Measurements from ENCODE around the gene DHX40. TPM values are rescaled to one million over a fixed set of nuclear protein-coding genes. Genes with fewer than 3 reads are reported as not detected.

Gene DHX40, protein sequence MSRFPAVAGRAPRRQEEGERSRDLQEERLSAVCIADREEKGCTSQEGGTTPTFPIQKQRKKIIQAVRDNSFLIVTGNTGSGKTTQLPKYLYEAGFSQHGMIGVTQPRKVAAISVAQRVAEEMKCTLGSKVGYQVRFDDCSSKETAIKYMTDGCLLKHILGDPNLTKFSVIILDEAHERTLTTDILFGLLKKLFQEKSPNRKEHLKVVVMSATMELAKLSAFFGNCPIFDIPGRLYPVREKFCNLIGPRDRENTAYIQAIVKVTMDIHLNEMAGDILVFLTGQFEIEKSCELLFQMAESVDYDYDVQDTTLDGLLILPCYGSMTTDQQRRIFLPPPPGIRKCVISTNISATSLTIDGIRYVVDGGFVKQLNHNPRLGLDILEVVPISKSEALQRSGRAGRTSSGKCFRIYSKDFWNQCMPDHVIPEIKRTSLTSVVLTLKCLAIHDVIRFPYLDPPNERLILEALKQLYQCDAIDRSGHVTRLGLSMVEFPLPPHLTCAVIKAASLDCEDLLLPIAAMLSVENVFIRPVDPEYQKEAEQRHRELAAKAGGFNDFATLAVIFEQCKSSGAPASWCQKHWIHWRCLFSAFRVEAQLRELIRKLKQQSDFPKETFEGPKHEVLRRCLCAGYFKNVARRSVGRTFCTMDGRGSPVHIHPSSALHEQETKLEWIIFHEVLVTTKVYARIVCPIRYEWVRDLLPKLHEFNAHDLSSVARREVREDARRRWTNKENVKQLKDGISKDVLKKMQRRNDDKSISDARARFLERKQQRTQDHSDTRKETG
- 33.8 and 45.5 TPM in 2 replicates for polyA plus RNA-seq (2012; rRNA removed)
- polyA plus RNA-seq (2012; cell fraction: cytosol; rRNA removed) = 56.4 and 58.0 TPM in 2 replicates
- polyA plus RNA-seq (2012; cell fraction: nucleus; rRNA removed) = 14.6 and 42.4 TPM in 2 replicates

GRCh38 chr17:59565171-59565958 lies at the start of gene DHX40:
TSS of gene DHX40 (plus strand) at chr17:59565610. CDS start at chr17:59565672, 62 bp downstream.
- 5% methylated on average over 49 of the region's 62 CpGs for WGBS (ENCODE audit: low lambda C conversion rate)
- H3K4me1 ChIP-seq (ENCODE audit: control insufficient read depth in 1 of 2, insufficient read depth in 2 of 2, low read depth in 1 of 2, low read length in 1 of 2) = peaks cover 0 to 10% of the 10 kb centered on the region in 2 experiments; a peak in 3 of 4 replicates
- peaks cover 39% of the 10 kb centered on the region for H3K79me2 ChIP-seq (ENCODE audit: insufficient read depth)
- peak within 1 kb of the TSS; percentile 88 for H3K9ac ChIP-seq
- H3K36me3 ChIP-seq (replicated peaks in 1 of 2; ENCODE audit: control insufficient read depth in 1 of 2, insufficient read depth in 2 of 2, low read length in 1 of 2) = peaks cover 13% of the 10 kb centered on the region in 2 experiments
- POLR2A ChIA-PET = interaction anchor here (0.6 to 1.6 kb wide), 8 partner anchors 15 to 254 kb away, joined by 3 to 9 read pairs (median 3); partner anchors contain the start of genes CLTC, PTRH2 and VMP1
- peak within 1 kb of the TSS; percentile 84 for H3K4me2 ChIP-seq
- CTCF ChIA-PET = interaction anchor here (0.6 to 2.3 kb wide), 15 partner anchors 10 to 1514 kb away, joined by 3 to 11 read pairs (median 3); no protein-coding TSS in a partner anchor
- H4K20me1 ChIP-seq (ENCODE audit: insufficient read depth) = no peaks in the 10 kb centered on the region; the same call in 1 of the 2 replicates
- no peaks in the 10 kb centered on the region for H3K9me2 ChIP-seq
- peak within 1 kb of the TSS; percentile 96 for H2AFZ ChIP-seq (ENCODE audit: low read depth)
- H3K9me3 ChIP-seq = no peaks in the 10 kb centered on the region
- no peaks in the 10 kb centered on the region for H3K27me3 ChIP-seq (ENCODE audit: insufficient read depth)
- peak within 1 kb of the TSS; percentile 83 to 89 for H3K27ac ChIP-seq (ENCODE audit: low read depth in 2 of 2, low read length in 1 of 2)
- peak; percentile 99 for DNase-seq
- peak within 1 kb of the TSS; percentile 91 to 99 for H3K4me3 ChIP-seq (ENCODE audit: low read depth in 2 of 2, low read length in 1 of 2)
- H3F3A ChIP-seq (replicated peaks; ENCODE audit: insufficient read depth) = peaks cover 7% of the 10 kb centered on the region
- no peak; the same call in 1 of the 2 replicates for TF ChIP-seq SMC3 (IDR thresholded peaks at IDR 0.05; ENCODE audit: low read depth, low read length)
- peak; percentile 55; the same call in 1 of the 2 replicates for TF ChIP-seq RFX5 (IDR thresholded peaks at IDR 0.05; ENCODE audit: low read length)
- peak; percentile 68 for TF ChIP-seq GABPA (IDR thresholded peaks at IDR 0.05; ENCODE audit: low read depth)
- TF ChIP-seq USF1 (IDR thresholded peaks at IDR 0.05; ENCODE audit: borderline replicate concordance, low read depth) = peak; percentile 52; the same call in 1 of the 2 replicates
- TF ChIP-seq JUND (IDR thresholded peaks at IDR 0.05) = no peak
- peak; percentile 88 for TF ChIP-seq CHD2 (IDR thresholded peaks at IDR 0.05; ENCODE audit: low read length, partially characterized antibody)
- peak; percentile 84 for TF ChIP-seq POLR2AphosphoS5 (IDR thresholded peaks at IDR 0.05; ENCODE audit: low read depth, low read length)
- TF ChIP-seq YY1 (IDR thresholded peaks at IDR 0.05; ENCODE audit: low read depth) = no peak
- no peak for TF ChIP-seq CTCF (IDR thresholded peaks at IDR 0.05)
- peak; percentile 100 for TF ChIP-seq MAX (IDR thresholded peaks at IDR 0.05; ENCODE audit: low read depth)
- TF ChIP-seq RCOR1 (IDR thresholded peaks at IDR 0.05; ENCODE audit: low read length) = peak; percentile 39; the same call in 1 of the 2 replicates
- no peak for TF ChIP-seq TEAD4 (IDR thresholded peaks at IDR 0.05; ENCODE audit: borderline replicate concordance, insufficient read depth)
- TF ChIP-seq RXRA (IDR thresholded peaks at IDR 0.05; ENCODE audit: borderline replicate concordance, low read depth) = no peak
- TF ChIP-seq, protein P1, sequence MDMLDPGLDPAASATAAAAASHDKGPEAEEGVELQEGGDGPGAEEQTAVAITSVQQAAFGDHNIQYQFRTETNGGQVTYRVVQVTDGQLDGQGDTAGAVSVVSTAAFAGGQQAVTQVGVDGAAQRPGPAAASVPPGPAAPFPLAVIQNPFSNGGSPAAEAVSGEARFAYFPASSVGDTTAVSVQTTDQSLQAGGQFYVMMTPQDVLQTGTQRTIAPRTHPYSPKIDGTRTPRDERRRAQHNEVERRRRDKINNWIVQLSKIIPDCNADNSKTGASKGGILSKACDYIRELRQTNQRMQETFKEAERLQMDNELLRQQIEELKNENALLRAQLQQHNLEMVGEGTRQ (IDR thresholded peaks at IDR 0.05; ENCODE audit: borderline replicate concordance, low read depth, low read length) = no peak; the same call in 1 of the 2 replicates
- no peak for TF ChIP-seq GATA2 (CRISPR knock-in tag; IDR thresholded peaks at IDR 0.05)
- no peak for TF ChIP-seq RAD21 (IDR thresholded peaks at IDR 0.05; ENCODE audit: low read length)
- TF ChIP-seq TCF12 (IDR thresholded peaks at IDR 0.05) = peak; percentile 28; the same call in 1 of the 2 replicates
- TF ChIP-seq ELF1 (IDR thresholded peaks at IDR 0.05) = peak; percentile 95
- TF ChIP-seq SIN3A (IDR thresholded peaks at IDR 0.05; ENCODE audit: borderline replicate concordance, low read depth, low read length) = peak; percentile 99
- no peak; the same call in 1 of the 2 replicates for TF ChIP-seq NFIC (IDR thresholded peaks at IDR 0.05; ENCODE audit: borderline replicate concordance)
- TF ChIP-seq FOXJ3 (CRISPR knock-in tag; IDR thresholded peaks at IDR 0.05) = peak; percentile 100
- TF ChIP-seq TAF1 (IDR thresholded peaks at IDR 0.05; ENCODE audit: borderline replicate concordance, low read depth, low read length) = peak; percentile 65; the same call in 1 of the 2 replicates
- TF ChIP-seq FOXM1 (IDR thresholded peaks at IDR 0.05; ENCODE audit: low read depth) = no peak

All from SK-N-SH (cell line).